GM19240 (cell line): ENCODE measurements around the gene LOC128125822.
"Not testable (repeated sequence)": the region's sequence is repeated elsewhere in the genome, so short reads cannot be mapped to it uniquely, and the experiment has no call there.

Experiments
- DNase-seq: peaks from one replicate; pipeline ENCODE4 v3.0.0; 2011; ENCODE audit warnings: low spot score; ENCODE audit not compliant: insufficient read length

The LOC128125822 gene

DNA sequence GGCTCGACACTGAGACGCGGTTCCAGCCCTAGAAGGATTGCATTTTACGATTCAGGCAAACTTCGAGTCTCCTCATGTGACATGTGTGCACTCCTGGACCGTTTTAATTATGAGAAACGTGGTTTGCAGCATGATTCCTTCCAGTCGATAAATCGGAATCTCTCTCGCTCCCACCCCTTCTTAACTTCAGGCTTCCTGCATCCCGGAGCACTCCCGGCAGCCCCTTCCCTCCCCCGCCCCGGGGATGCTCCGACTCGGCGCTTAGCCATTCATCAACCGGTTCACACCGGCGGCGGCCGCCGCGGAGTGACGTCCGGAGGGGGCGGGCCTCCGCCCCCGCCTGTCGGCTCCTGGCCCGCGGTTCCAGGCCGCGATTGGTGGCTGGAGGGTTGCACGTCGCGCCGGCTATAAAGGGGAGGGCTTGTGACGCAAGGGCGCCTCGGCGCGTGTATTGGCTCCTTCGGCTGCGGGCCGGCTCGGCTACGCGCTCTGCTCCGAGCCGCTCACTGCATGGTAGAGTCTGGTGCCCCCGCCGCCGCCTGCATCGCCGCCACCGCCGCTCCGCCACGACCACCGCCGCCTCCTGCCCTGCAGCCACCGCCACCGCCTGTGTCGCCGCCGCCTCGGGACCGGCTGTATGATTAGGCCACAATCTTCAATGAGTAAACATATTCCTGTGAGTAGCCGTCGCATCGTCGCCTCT, at the start of gene LOC128125822, which contains the start of gene PTP4A1:
TSS of gene LOC128125822 (plus strand) at position 437 of the 703 bp plus-strand sequence.
TSS of gene PTP4A1 (plus strand) at position 437 of the 703 bp plus-strand sequence. CDS start 4,401 bp downstream, outside the sequence.
- peak; percentile 61 for DNase-seq

DNA sequence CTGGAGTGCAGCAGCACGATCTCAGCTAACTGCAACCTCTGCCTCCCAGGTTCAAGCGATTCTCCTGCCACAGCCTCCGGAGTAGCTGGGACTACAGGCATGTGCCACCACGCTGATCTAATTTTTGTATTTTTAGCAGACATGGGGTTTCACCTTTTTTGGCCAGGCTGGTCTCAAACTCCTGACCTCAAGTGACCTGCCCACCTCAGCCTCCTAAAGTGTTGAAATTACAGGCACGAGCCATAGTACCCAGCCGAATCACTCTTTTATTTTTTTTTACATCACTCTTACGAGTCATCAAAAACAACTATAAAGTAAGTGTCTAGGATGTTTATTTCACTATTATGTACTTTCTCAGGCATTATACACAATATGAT, 49.4 kb upstream of the LOC128125822 start:
- DNase-seq = not testable (repeated sequence)

DNA sequence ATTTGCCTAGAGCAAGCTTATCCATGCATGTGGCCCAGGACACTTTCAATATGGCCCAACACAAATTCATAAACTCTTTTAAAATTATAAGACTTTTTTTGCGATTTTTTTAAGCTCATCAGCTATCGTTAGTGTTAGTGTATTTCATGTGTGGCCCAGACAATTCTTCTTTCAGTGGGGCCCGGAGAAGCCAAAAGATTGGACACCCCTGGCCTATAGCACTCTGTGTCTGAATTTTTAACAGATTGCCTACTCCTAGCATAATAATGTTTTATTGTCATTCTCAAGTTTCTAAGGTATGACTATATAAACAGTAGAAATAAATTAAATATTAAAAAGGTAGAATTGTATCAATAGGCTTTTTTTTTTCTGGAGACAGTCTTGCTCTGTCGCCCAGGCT, 48.6 kb upstream of the LOC128125822 start:
- no peak for DNase-seq

DNA sequence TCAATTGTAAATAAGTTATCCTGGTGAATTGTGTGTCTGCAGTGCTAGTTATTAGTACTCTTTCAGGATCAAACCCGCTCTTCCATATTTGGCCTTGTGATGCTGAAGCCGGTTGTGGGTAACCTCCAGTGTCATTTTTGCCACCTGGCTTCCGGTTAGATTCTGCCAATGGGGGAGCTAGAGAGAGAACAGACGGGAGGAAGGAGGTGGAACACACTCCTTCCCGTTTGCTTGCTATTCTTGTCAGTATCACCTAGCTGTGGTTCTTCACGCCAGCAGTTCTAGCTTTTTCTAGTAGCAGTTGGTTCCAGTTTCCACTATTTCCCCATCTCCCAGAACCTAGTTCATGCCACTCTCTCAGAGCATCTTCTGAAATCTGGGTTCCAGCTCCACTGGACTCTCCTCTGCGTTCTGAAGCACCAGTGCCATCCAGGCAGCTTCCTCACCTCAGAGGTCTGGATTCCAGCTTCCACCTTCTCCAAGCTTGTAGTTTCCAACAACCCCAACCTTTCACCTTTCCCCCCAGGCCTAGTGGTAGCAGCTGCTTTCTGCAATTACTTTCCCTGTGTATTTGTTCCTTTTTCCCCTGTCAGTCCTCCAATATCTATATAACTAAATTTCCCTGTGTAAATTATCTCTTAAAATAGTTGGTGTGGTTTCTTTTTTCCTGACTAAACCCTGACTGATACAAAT, 46.9 kb upstream of the LOC128125822 start:
- DNase-seq = no peak

DNA sequence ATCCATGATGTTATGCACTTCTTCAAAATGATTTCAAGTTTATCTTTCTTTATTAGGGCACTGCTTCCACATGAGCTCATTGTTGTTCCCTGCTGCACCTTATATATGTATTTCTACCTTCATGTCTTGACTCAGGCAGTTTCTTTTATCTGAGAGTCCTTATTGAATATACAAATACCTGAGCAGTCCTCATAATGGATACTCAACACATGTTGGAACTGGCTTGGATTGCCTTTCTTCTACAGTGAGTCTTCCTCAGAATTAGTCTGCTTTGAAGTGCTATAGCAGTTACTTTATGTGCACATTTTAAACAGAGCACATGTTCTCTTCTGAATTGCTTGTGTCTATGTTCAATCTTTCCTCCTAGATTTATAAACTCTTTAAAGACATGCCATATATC, 45.3 kb upstream of the LOC128125822 start:
- no peak for DNase-seq

DNA sequence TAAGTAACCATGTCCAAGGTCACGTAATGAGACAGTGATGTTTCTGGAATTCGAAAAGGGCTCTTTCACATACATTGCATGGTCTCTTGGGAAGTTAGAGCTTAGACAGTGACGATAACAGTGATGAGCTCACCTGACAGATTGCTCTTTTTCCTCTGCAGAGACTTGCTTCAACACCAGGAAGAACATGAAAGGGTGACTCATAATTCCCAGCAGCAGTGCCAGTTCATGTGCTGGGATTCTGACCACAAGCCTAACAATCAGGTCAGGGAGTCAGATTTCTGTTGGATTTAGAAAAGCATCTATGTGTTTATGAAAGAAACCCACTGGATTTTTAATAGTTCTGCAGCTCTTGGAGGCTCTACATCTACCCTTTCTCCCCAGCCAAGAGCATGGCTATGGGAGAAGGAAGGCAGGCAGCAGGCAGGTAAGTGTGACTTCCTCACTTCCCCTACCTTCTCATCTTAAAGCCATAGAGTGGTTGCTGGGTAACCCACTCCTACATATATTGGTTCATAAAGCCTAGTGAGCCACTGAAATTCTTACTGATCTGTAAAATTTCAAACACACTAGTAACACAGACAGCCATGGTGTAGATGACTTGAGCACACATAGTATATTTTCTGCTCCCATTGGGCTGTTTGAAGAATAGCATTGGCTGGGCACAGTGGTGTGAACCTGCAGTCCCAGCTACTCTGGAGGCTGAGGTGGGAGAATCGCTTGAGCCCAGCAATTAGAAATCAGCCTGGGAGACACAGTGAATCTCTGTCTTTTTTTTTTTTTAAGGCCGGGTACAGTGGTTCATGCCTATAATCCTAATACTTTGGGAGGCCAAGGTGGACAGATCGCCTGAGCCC, 44.4 kb upstream of the LOC128125822 start:
- DNase-seq = no peak

DNA sequence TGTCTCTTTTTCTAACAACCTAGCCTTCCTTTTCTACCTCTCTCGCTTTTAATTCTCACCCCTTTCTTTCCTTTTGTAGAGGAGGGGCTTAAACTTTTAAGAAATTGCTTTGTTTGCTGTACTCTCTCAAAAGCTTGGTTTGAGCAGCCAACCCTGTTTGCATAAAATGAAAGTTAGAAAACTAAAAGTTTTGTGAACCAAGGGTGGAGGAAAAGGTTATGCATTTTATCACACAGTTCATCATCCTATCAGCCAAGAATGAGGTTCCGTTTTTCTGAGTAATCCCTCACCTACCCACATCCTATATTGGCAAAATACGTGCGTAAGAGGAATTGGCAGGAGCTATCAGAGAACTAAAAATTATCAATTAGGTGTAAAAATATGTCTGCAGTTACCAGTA, 42.8 kb upstream of the LOC128125822 start:
- no peak for DNase-seq

DNA sequence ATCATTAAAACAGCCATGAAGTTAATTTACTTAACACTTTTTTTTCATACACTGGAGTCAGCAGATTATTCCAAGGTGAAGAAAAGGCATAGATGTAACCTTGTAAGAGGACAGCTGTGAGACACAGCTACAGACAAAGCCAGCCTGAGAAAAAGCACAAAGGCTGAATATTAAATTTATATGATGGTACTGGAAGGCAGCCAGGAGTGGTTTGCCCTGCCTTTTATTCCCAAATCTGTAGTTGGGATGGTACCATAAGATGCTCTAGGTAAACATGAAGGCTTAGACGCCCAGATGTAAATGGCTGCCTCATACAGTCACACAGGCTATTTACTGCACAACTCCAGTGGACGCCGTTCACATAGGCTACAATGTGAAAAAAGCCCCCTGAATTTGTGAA, 42.1 kb upstream of the LOC128125822 start:
- no peak for DNase-seq

DNA sequence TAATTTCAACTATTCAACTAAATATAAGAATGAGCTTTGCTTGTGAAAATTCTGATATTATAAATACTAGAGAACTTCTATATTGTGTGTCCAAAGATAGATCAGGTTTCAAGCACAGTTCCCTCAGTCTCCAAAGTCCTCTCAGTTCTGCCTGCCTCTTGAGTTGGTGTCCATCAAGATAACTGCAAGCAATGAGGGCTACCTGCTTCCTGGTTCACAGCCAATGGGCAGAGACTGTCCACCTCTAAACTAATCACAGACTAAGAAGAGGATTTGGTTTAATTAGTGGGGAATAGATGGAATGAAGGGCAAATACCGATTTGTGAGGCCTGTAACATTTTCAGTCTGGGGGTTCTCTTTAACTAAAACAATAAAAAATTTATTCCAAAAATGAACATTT, 41.3 kb upstream of the LOC128125822 start:
- no peak for DNase-seq

DNA sequence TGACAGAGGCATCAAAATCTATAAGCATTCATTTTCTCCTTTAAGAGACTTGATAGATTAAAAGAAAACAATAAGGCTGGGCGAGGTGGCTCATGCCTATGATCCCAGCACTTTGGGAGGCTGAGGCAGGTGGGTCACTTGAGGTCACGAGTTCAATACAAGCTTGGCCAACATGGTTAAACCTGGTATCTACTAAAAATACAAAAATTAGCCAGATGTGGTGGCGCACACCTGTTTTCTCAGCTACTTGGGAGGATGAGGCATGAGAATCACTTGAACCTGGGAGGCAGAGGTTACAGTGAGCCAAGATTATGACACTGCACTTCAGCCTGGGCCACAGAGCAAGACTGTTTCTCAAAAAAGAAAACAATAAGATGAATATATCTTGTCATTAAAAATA, 39.3 kb upstream of the LOC128125822 start:
- no peak for DNase-seq

DNA sequence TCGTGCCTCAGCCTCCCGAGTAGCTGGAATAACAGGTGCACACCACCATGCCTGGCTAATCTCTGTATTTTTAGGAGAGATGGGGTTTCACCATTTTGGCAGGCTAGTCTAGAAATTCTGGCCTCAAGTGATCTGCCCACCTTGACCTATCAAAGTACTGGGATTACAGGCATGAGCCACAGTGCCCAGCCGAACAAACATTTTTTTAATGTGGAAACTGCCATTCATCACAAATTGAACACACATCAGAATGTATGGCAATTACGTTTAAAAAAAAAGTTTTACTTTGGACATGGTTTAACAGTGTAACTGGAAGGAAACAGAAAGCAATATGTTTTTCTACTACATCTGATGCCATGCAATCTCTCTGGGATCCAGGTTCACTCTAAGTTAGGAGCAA, 38.3 kb upstream of the LOC128125822 start:
- DNase-seq = no peak

DNA sequence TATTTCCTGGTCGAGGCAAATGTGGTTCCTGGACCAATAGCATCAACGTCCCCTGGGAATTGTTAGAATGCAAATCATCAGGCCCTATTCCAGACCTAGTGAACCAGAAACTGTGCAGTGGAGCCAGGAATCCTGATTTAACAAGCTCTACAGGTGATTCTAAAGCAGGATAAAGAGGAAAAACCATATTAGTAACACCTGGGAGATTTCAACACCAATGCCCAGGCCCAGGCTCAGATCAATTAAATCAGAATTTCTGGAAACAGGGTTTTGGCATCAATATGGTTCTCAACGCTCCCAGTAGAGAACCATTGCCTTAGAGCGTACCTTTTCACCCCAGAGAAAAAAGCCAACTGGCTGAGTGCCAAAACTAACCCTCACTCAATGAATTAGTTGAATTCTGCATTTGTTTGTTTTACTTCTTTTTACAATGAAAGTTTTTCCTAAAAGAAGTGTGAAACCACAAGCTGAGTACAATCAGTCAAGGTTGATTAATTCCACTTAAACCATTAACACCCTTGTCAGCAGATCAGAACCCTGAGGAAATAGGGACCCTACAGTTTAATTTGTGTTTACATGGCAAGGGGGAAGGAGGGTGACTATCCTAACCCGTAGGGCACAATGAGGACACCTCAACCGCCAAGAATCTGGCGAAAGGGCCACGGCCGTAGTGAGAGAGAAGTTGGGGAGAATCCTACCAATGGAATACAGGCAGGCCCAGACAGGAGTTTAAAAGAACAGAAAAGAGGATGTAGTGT, 34.9 kb upstream of the LOC128125822 start:
- no peak for DNase-seq

DNA sequence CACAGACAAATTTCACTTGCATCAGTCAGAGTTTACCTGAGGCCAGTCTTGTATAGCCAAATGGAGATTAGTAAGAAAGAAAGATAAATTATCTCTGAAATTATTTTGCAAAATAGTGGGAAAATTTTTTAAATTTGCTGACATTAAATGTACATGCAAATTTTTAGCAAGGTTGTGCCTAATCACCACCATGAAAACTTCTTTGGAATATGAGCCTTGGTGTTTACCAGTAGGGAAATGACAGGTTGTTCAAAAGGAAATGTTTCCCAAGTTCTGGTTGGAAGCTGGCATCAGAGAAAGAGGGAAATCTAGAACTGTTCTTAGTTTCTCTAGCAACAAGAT, 34.4 kb upstream of the LOC128125822 start:
- DNase-seq = no peak

DNA sequence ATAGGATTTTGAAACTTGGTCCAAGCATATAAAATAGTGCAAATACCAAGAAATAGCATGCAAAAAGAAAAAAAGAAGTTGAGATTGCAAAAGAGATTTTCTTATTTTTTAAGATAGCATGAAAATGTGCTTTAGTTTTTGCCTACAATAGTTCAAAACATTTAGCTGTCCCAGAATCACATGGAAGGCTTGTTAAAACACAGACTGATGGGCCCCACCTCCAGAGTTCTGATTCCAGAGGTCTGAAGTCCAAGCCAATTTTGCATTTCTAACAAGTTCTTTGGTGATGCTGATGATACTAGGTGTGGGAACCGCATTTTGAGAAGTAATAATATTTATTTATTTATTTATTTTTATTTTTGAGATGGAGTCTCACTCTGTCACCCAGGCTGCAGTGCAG, 33.7 kb upstream of the LOC128125822 start:
- no peak for DNase-seq

DNA sequence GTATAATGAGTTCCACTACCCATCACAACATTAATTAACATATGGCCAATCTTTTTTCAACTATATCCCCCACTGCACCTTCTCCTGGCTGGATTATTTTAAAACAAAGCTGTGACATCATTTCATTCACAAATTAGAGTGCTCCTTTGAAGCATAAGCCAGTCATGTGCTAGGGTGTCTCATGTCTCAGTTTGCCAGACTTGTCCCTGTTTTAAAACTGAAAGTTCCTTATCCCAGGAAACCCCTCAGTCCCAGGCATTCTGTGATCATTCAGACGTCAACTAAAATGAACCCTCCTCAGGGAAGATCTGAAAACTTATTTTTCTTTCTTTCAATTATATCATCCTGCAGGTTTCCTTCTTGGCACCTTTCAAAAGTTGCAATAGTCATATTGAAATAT, 29.3 kb upstream of the LOC128125822 start:
- DNase-seq = no peak

DNA sequence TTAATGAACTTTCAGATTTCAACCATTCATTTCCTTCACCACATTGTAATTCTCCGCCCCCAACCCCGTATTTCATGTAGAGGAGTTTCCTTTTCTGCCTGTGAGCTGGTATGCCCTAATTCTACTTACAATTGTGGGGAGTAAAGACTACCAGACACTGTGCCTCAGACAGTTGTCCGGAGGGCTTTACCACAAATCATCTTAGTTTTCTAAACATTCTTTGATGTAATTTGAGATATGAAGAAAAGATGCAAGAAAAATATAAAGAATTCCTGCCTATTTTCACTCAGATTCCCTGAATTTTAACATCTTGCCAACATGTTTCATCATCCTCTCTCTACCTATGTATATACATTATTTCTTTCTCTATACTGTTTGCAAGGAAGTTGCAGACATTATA, 28.3 kb upstream of the LOC128125822 start:
- DNase-seq = no peak

DNA sequence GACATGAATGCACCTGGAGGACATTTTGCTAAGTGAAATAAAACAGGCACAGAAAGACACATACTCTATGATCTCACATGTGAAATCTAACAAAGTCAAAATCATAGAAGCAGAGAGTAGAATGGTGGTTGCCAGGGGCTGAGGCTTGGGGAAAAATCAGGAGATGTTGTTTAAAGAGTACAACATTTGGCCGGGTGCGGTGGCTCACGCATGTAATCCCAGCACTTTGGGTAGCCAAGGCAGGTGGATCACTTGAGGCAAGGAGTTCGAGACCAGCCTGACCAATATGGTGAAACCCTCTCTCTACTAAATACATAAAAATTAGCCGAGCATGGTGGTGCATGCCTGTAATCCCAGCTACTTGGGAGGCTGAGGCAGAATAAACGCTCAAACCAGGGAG, 26.0 kb upstream of the LOC128125822 start:
- no peak for DNase-seq

DNA sequence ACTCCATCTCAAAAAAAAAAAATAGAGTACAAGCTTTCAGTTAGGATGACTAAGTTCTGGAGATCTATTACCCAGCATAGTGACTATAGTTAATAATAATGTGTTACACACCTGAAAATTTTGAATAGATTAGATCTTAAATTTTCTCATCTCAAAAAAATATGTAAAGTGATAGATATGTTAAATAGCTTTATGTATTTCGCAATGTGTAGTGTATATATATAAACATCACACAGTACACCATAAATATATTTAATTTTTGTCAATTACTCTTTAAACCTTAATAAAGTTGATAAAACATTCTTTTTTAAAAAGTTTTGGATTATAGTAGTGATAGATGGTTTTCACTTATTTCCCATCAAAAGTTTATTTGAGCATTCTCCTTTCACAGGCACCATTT, 25.6 kb upstream of the LOC128125822 start:
- no peak for DNase-seq

DNA sequence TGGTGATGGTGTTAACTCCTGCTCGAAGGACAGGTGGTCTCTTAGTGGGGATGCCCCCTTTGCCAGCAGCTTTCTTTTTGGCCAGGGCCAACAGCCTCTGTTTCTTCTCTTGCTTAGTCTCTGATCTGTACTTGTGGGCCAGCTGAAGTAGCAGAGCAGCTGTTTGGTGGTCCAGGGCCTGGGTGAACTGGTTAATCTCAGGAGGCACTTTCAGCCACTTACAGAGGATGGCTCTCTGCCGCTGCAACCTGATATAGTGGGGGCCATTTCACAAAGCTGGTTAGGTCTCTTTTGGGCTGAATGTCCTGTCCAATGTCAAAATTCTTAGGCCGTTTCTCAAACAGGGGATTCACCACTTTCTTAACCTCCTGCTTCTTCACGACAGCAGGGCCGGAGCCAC, 23.2 kb upstream of the LOC128125822 start:
- DNase-seq = no peak

DNA sequence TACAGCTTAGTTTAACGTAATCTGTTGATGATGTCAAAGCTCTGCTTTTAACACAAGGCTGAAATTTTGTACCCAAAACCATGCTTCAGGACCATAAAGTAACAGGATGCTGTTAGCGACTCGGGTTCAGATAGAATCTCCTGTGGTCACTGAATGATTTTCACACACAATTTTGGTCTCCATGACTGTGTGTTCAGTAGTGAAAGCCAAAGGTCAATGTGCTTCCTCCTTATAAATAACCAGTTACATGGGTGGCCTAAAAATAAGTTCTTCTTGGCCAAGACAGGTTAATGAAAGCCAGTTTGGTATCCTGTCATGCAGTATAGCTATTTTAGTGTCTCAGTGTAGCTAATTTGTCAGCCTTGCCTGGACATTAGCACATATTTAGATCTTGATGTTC, 19.1 kb upstream of the LOC128125822 start:
- peak; percentile 20 for DNase-seq

DNA sequence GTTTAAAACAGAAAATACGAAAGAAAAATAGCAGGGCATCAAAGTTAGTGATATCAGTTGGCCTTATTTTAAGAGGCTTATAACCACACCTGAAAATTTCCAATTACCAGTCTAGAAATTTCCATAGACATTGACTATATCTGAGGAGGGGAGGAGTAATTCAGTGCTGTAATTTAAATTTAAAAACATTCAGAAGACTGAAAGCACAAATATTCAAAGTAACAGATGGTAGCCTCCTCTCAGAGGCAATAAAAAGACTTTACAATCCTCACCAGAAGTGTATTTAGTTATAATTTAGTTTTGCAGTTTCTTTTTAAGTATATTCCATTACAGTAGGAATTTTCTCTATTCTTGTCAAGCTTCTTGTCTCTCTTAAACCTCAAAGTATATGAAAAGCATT, 18.4 kb upstream of the LOC128125822 start:
- no peak for DNase-seq

DNA sequence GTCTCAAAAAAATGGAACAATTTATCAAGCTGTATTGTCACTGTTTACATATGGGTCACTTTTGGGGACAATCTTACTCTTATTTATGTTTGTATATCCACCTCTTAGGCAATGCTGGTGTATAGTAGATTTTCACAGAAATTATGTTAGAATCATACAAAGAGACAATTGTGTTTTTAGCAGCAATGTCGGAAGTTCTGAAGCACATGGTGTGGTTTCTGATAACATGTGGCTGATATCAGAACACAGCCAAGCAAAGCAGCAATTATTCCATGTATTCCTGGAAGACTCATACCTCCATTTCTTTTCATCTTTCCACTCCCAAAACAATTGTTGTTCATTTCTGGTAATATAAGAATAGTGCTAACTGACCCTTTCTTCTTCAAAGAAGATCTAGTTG, 17.5 kb upstream of the LOC128125822 start:
- no peak for DNase-seq
